ENCODE measurements around the gene MUS81.
A peak's percentile ranks its signal among the peaks of the same experiment; 100 is the strongest.

MUS81 gene

GRCh38 chr11:65849366-65849765 lies 10.9 kb upstream of the MUS81 start:
- H3K9ac ChIP-seq (ENCODE audit: insufficient read length, low read depth) = no peak overlapping the region
- peaks cover 19% of the 10 kb centered on the region; the same call in 1 of the 2 replicates for H3K9me3 ChIP-seq (ENCODE audit: insufficient read depth, low read length)
- peaks cover 8% of the 10 kb centered on the region for H3K4me1 ChIP-seq (ENCODE audit: insufficient read depth, insufficient read length)
- TF ChIP-seq ZNF274 (IDR thresholded peaks at IDR 0.05; ENCODE audit: low read depth, low read length) (no peak), YY1 (IDR thresholded peaks at IDR 0.05; ENCODE audit: insufficient read depth, insufficient read length) (no peak), SUZ12 (IDR thresholded peaks at IDR 0.05; ENCODE audit: extremely low read depth, insufficient read depth, insufficient read length) (no peak)
- no peak for DNase-seq (ENCODE audit: low read depth, low spot score)
- no peaks in the 10 kb centered on the region for H3K27me3 ChIP-seq (ENCODE audit: insufficient read depth, insufficient read length)
- H3K36me3 ChIP-seq (ENCODE audit: insufficient read depth, insufficient read length, low read length) = peaks cover 34% of the 10 kb centered on the region
- no peak overlapping the region for H3K4me3 ChIP-seq (ENCODE audit: insufficient read length, low read depth)

GRCh38 chr11:65849771-65850216 lies 10.4 kb upstream of the MUS81 start:
- Histone ChIP-seq H3K9me3 (ENCODE audit: insufficient read depth, low read length) (peaks cover 19% of the 10 kb centered on the region; the same call in 1 of the 2 replicates), H3K4me3 (ENCODE audit: insufficient read length, low read depth) (no peak overlapping the region), H3K9ac (ENCODE audit: insufficient read length, low read depth) (peak overlapping the region; percentile 13), H3K36me3 (ENCODE audit: insufficient read depth, insufficient read length, low read length) (peaks cover 38% of the 10 kb centered on the region), H3K4me1 (ENCODE audit: insufficient read depth, insufficient read length) (peaks cover 8% of the 10 kb centered on the region), H3K27me3 (ENCODE audit: insufficient read depth, insufficient read length) (no peaks in the 10 kb centered on the region)
- TF ChIP-seq YY1 (IDR thresholded peaks at IDR 0.05; ENCODE audit: insufficient read depth, insufficient read length) (no peak), SUZ12 (IDR thresholded peaks at IDR 0.05; ENCODE audit: extremely low read depth, insufficient read depth, insufficient read length) (no peak), ZNF274 (IDR thresholded peaks at IDR 0.05; ENCODE audit: low read depth, low read length) (no peak)
- DNase-seq (ENCODE audit: low read depth, low spot score) = no peak

DNA sequence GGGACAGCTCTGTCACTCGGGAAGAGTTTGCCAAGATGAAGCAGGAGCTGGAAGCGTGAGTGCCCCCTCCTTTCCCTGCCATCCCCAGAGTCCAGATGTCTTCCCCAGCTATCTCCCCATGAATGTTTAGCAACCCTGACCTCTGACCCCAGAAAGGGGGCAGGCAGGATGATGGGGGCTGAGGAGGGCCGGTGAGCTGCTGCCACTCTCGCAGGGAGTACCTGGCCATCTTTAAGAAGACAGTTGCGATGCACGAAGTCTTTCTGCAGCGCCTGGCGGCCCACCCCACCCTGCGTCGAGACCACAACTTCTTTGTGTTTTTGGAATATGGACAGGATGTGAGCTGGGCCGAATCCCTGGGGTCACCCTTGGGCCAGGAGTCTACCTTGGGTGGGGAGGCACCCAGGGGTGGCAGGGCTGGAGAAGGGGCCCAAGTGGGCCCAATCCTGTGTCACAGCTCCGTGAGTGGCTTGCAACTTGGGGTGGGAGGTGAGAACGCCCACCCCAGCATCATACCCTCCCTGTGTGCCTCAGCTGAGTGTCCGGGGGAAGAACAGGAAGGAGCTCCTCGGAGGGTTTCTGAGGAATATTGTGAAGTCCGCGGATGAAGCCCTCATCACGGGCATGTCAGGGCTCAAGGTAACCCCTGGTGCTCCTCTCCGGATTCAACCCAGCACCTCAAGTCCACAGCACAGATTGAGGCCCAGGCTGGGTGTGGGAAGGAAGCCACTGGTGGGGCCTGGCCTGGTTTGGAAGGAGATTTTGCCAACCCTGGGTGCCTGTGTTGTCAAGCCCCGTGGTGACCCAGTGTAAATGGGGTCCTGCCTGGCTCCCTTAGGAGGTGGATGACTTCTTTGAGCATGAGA lies 9.8 kb upstream of the MUS81 start:
- TF ChIP-seq ZNF274 (IDR thresholded peaks at IDR 0.05; ENCODE audit: low read depth, low read length) (no peak), SUZ12 (IDR thresholded peaks at IDR 0.05; ENCODE audit: extremely low read depth, insufficient read depth, insufficient read length) (no peak), YY1 (IDR thresholded peaks at IDR 0.05; ENCODE audit: insufficient read depth, insufficient read length) (no peak)
- no peak for DNase-seq (ENCODE audit: low read depth, low spot score)
- Histone ChIP-seq H3K9ac (ENCODE audit: insufficient read length, low read depth) (peak overlapping the region; percentile 13), H3K36me3 (ENCODE audit: insufficient read depth, insufficient read length, low read length) (peaks cover 45% of the 10 kb centered on the region), H3K4me3 (ENCODE audit: insufficient read length, low read depth) (no peak overlapping the region), H3K4me1 (ENCODE audit: insufficient read depth, insufficient read length) (peaks cover 8% of the 10 kb centered on the region), H3K27me3 (ENCODE audit: insufficient read depth, insufficient read length) (no peaks in the 10 kb centered on the region), H3K9me3 (ENCODE audit: insufficient read depth, low read length) (peaks cover 19% of the 10 kb centered on the region; the same call in 1 of the 2 replicates)

DNA sequence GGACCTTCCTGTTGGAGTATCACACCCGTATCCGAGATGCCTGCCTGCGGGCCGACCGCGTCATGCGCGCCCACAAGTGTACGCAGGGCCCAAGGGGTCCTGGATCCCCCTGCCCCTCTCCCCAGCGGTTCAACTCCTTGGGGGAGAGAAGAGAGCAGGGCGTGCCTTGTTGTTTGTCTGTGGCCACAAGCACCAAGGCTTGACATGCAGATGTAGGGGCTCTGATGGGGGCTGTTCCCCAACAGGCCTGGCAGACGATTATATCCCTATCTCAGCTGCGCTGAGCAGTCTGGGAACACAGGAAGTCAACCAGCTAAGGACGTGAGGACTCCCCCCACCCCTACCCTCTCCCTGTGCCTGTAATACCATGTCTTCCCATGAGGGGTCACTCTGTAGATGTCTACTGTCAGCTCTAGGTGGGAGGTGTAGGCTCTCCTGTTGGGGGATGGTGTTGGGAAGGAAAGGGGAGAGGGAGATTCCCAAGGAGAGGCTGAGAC lies 9.1 kb upstream of the MUS81 start:
- no peak for TF ChIP-seq SUZ12 (IDR thresholded peaks at IDR 0.05; ENCODE audit: extremely low read depth, insufficient read depth, insufficient read length)
- no peak for TF ChIP-seq ZNF274 (IDR thresholded peaks at IDR 0.05; ENCODE audit: low read depth, low read length)
- TF ChIP-seq YY1 (IDR thresholded peaks at IDR 0.05; ENCODE audit: insufficient read depth, insufficient read length) = no peak
- Histone ChIP-seq H3K9me3 (ENCODE audit: insufficient read depth, low read length) (peaks cover 19% of the 10 kb centered on the region; the same call in 1 of the 2 replicates), H3K36me3 (ENCODE audit: insufficient read depth, insufficient read length, low read length) (peaks cover 52% of the 10 kb centered on the region), H3K4me3 (ENCODE audit: insufficient read length, low read depth) (no peak overlapping the region), H3K27me3 (ENCODE audit: insufficient read depth, insufficient read length) (no peaks in the 10 kb centered on the region), H3K4me1 (ENCODE audit: insufficient read depth, insufficient read length) (peaks cover 8% of the 10 kb centered on the region), H3K9ac (ENCODE audit: insufficient read length, low read depth) (no peak overlapping the region)
- DNase-seq (ENCODE audit: low read depth, low spot score) = peak; percentile 75

DNA sequence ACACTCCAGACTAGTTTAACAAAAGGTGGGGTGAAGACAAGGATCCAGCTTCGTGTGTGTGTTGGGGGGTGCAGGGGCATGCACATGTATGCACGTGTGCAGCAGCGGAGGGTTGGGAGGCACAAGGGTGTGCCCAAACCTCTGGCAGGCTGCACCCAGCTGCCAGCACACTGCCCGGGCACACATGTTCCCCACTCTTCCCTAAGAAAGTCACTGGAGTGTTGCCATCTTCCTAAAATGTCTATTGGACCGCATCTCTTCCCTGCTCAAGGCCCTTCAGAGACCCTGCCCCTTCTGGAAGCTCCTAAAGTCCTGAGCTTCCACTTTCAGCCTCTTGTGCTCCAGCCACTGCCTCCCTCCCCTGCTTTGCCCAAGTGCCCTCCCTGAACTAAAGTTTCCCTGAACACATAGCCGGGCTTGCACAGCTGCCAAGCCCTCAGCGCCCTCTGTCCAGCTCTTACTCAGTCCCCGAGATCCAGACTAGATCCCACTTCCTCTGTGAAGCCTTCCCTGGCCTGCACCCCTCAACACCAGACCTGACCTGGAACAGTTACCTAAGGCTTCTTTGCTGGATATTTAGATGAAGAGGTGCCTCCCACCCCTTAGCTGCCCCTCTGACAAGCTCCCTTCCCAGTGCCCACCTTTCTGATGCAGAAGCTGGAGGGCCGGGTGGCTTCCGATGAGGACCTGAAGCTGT lies 8.3 kb upstream of the MUS81 start:
- Histone ChIP-seq H3K9me3 (ENCODE audit: insufficient read depth, low read length) (peaks cover 19% of the 10 kb centered on the region; the same call in 1 of the 2 replicates), H3K27me3 (ENCODE audit: insufficient read depth, insufficient read length) (no peaks in the 10 kb centered on the region), H3K4me1 (ENCODE audit: insufficient read depth, insufficient read length) (peaks cover 8% of the 10 kb centered on the region), H3K4me3 (ENCODE audit: insufficient read length, low read depth) (no peak overlapping the region), H3K9ac (ENCODE audit: insufficient read length, low read depth) (peak overlapping the region; percentile 17), H3K36me3 (ENCODE audit: insufficient read depth, insufficient read length, low read length) (peaks cover 60% of the 10 kb centered on the region)
- no peak for TF ChIP-seq SUZ12 (IDR thresholded peaks at IDR 0.05; ENCODE audit: extremely low read depth, insufficient read depth, insufficient read length)
- TF ChIP-seq YY1 (IDR thresholded peaks at IDR 0.05; ENCODE audit: insufficient read depth, insufficient read length) = no peak
- no peak for TF ChIP-seq ZNF274 (IDR thresholded peaks at IDR 0.05; ENCODE audit: low read depth, low read length)
- no peak for DNase-seq (ENCODE audit: low read depth, low spot score)

- Histone ChIP-seq H3K27me3 (ENCODE audit: insufficient read depth, insufficient read length) (no peaks in the 10 kb centered on the region), H3K4me3 (ENCODE audit: insufficient read length, low read depth) (no peak overlapping the region), H3K9me3 (ENCODE audit: insufficient read depth, low read length) (peaks cover 19% of the 10 kb centered on the region; the same call in 1 of the 2 replicates), H3K4me1 (ENCODE audit: insufficient read depth, insufficient read length) (peaks cover 8% of the 10 kb centered on the region), H3K9ac (ENCODE audit: insufficient read length, low read depth) (no peak overlapping the region), H3K36me3 (ENCODE audit: insufficient read depth, insufficient read length, low read length) (peaks cover 66% of the 10 kb centered on the region)
- no peak for DNase-seq (ENCODE audit: low read depth, low spot score)
- TF ChIP-seq ZNF274 (IDR thresholded peaks at IDR 0.05; ENCODE audit: low read depth, low read length) (no peak), SUZ12 (IDR thresholded peaks at IDR 0.05; ENCODE audit: extremely low read depth, insufficient read depth, insufficient read length) (no peak), YY1 (IDR thresholded peaks at IDR 0.05; ENCODE audit: insufficient read depth, insufficient read length) (no peak)
These were observed 7.6 kb upstream of the MUS81 start for GRCh38 chr11:65852508-65853245.

Measured in NT2/D1 (cell line).